ENCODE measurements around the gene SH3GL1. TPM values are rescaled to one million over a fixed set of nuclear protein-coding genes. Genes with fewer than 3 reads are reported as not detected.

Gene SH3GL1
- polyA plus RNA-seq, 2 of the 4 experiments (the other 2 are of a cell fraction): 20.1 to 34.7 TPM

DNA sequence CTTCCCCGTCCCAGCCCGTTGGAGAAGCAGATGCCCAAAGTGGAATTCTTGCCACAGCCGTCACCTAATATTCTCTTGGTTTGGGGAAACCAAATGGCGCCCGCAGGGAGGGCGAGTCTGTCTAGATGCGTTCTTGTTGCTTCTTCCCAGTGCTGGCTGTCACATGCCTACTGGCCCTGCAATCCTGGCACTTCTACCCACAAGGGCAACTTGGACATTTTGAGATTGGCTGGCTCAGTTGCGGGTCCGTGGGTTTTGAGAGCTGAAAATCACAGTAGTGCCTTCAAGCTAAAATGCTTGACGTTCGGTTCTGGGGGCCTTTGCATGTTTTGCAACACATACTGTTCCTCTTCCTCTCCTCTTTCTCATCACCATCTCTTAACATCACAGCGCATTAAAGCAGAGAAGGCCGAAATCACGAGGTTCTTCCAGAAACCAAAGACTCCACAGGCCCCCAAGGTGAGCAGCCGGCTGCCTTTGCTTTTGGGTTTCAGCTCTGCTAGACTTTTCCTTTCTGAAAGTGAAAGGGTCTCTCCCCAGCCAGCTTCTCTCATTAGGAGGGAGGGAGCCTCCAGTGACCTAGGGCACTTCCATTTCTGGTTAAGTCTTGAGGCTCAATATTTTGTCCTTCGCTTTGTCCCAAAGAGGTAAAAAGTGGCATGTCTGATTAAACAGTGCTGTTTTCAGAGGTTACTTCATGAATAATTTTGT lies 23.2 kb upstream of the SH3GL1 start:
- DNase-seq (ENCODE audit: low read depth in 1 of 2, low spot score in 1 of 2) (no peak), ATAC-seq (no peak), FAIRE-seq (no peak)
- Histone ChIP-seq H3K4me1 (no peaks in the 10 kb centered on the region), H3K27ac (no peak overlapping the region), H3K4me2 (no peak overlapping the region), H3K9me3 (no peaks in the 10 kb centered on the region), H3K4me3 (no peak overlapping the region)
- CTCF ChIA-PET: interaction anchor here (0.7 kb wide), 1 partner anchor 15 kb away, joined by 3 read pairs; no protein-coding TSS in a partner anchor
- 92% methylated on average over 16 of the region's 16 CpGs for WGBS (ENCODE audit: missing lambda C conversion rate)
- no peak for TF ChIP-seq ESRRA (IDR thresholded peaks at IDR 0.05; ENCODE audit: borderline replicate concordance, low read length)
- TF ChIP-seq FOSB (CRISPR knock-in tag; IDR thresholded peaks at IDR 0.05): no peak
- no peak for TF ChIP-seq RCOR1 (IDR thresholded peaks at IDR 0.05; ENCODE audit: low read depth, low read length)
- no peak for TF ChIP-seq JUNB (IDR thresholded peaks at IDR 0.05)
- TF ChIP-seq RFX5 (IDR thresholded peaks at IDR 0.05): no peak
- no peak for TF ChIP-seq BHLHE40 (IDR thresholded peaks at IDR 0.05; ENCODE audit: low read depth, low read length)
- no peak for TF ChIP-seq ZFP36 (IDR thresholded peaks at IDR 0.05; ENCODE audit: borderline replicate concordance, partially characterized antibody)
- TF ChIP-seq HOXA7 (CRISPR knock-in tag; IDR thresholded peaks at IDR 0.05): no peak
- TF ChIP-seq FOSL2 (IDR thresholded peaks at IDR 0.05): no peak
- no peak for TF ChIP-seq FOSL2 (CRISPR knock-in tag; IDR thresholded peaks at IDR 0.05)
- TF ChIP-seq NPAS2 (CRISPR knock-in tag; IDR thresholded peaks at IDR 0.05; ENCODE audit: borderline replicate concordance): no peak
- POLR2A ChIA-PET: no interaction called here

DNA sequence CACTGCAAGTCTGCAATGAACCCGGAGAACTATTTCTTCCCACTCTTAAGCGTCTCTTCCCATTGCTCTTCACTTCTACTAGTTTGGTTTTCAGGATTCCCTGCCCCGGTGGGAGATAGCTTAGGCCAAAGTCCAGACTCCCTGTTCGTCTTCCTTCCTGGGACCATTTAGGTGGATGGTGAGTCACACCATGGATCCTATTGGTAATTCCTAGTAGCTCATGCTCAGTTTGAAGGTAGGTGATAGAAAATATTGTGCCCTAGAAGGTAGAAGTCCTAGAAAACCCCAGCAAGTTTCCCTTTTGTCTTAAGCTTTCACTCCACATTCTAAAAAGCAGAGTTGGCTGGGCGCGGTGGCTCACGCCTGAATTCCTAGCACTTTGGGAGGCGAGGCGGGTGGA lies 15.9 kb upstream of the SH3GL1 start:
- 80% methylated on average over 9 of the region's 9 CpGs for WGBS (ENCODE audit: missing lambda C conversion rate)
- ATAC-seq (no peak), DNase-seq (ENCODE audit: low read depth in 1 of 2, low spot score in 1 of 2) (no peak), FAIRE-seq (no peak)
- no peak overlapping the region for H3K4me2 ChIP-seq
- peaks cover 9% of the 10 kb centered on the region; the same call in 1 of the 3 replicates for H3K4me1 ChIP-seq
- H3K4me3 ChIP-seq: no peak overlapping the region
- no peaks in the 10 kb centered on the region for H3K9me3 ChIP-seq
- CTCF ChIA-PET: interaction anchor here (1.0 to 4.4 kb wide), 3 partner anchors 15 to 212 kb away, joined by 3 to 28 read pairs (median 3); partner anchors contain the start of genes CHAF1A and SH3GL1
- TF ChIP-seq NR3C1 (IDR thresholded peaks at IDR 0.05) (no peak), EP300 (IDR thresholded peaks at IDR 0.05) (no peak)
- H3K27ac ChIP-seq: no peak overlapping the region
- POLR2A ChIA-PET: interaction anchor here (1.8 kb wide), 1 partner anchor 14 kb away, joined by 4 read pairs; the partner anchor contains the start of gene CHAF1A

DNA sequence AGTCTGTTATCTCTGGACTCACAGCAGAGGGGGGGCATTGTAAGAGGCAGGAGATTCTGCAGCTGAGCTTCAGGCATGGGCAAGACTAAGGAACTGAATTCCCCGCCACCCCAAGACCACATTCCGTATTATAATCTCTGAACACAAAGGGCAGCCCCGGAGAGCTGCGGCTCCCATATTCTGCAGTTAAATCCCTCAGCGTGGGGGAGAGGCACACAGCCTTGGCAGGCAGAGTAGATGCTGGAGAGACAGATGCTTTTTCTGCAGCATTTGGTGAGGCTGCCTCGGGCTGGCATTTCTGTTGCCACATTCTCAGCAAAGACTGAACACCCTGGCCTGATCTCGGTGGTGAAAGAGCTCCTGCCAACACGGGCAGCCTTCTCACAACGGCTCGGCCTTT lies 15.0 kb upstream of the SH3GL1 start:
- ATAC-seq: no peak; a peak in 1 of 6 replicates
- TF ChIP-seq RNF2 (IDR thresholded peaks at IDR 0.05; ENCODE audit: borderline replicate concordance, low read depth) (no peak), ZC3H11A (IDR thresholded peaks at IDR 0.05) (no peak), PHF8 (IDR thresholded peaks at IDR 0.05; ENCODE audit: borderline replicate concordance, low read depth) (no peak), HDAC2 (IDR thresholded peaks at IDR 0.05) (no peak), HOXA7 (CRISPR knock-in tag; IDR thresholded peaks at IDR 0.05) (no peak), RCOR1 (IDR thresholded peaks at IDR 0.05; ENCODE audit: low read depth, low read length) (no peak), MAFK (IDR thresholded peaks at IDR 0.05; ENCODE audit: partially characterized antibody) (no peak), SREBF2 (IDR thresholded peaks at IDR 0.05) (no peak), HOXB13 (CRISPR knock-in tag; IDR thresholded peaks at IDR 0.05; ENCODE audit: low read depth) (no peak), TFCP2L1 (CRISPR knock-in tag; IDR thresholded peaks at IDR 0.05) (no peak)
- TF ChIP-seq, protein P1, sequence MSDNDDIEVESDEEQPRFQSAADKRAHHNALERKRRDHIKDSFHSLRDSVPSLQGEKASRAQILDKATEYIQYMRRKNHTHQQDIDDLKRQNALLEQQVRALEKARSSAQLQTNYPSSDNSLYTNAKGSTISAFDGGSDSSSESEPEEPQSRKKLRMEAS (IDR thresholded peaks at IDR 0.05): no peak
- TF ChIP-seq, protein P2, sequence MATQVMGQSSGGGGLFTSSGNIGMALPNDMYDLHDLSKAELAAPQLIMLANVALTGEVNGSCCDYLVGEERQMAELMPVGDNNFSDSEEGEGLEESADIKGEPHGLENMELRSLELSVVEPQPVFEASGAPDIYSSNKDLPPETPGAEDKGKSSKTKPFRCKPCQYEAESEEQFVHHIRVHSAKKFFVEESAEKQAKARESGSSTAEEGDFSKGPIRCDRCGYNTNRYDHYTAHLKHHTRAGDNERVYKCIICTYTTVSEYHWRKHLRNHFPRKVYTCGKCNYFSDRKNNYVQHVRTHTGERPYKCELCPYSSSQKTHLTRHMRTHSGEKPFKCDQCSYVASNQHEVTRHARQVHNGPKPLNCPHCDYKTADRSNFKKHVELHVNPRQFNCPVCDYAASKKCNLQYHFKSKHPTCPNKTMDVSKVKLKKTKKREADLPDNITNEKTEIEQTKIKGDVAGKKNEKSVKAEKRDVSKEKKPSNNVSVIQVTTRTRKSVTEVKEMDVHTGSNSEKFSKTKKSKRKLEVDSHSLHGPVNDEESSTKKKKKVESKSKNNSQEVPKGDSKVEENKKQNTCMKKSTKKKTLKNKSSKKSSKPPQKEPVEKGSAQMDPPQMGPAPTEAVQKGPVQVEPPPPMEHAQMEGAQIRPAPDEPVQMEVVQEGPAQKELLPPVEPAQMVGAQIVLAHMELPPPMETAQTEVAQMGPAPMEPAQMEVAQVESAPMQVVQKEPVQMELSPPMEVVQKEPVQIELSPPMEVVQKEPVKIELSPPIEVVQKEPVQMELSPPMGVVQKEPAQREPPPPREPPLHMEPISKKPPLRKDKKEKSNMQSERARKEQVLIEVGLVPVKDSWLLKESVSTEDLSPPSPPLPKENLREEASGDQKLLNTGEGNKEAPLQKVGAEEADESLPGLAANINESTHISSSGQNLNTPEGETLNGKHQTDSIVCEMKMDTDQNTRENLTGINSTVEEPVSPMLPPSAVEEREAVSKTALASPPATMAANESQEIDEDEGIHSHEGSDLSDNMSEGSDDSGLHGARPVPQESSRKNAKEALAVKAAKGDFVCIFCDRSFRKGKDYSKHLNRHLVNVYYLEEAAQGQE (IDR thresholded peaks at IDR 0.05): no peak
- TF ChIP-seq, protein P3, sequence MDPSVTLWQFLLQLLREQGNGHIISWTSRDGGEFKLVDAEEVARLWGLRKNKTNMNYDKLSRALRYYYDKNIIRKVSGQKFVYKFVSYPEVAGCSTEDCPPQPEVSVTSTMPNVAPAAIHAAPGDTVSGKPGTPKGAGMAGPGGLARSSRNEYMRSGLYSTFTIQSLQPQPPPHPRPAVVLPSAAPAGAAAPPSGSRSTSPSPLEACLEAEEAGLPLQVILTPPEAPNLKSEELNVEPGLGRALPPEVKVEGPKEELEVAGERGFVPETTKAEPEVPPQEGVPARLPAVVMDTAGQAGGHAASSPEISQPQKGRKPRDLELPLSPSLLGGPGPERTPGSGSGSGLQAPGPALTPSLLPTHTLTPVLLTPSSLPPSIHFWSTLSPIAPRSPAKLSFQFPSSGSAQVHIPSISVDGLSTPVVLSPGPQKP (IDR thresholded peaks at IDR 0.05; ENCODE audit: low read depth, low read length): no peak
- TF ChIP-seq, protein P4, sequence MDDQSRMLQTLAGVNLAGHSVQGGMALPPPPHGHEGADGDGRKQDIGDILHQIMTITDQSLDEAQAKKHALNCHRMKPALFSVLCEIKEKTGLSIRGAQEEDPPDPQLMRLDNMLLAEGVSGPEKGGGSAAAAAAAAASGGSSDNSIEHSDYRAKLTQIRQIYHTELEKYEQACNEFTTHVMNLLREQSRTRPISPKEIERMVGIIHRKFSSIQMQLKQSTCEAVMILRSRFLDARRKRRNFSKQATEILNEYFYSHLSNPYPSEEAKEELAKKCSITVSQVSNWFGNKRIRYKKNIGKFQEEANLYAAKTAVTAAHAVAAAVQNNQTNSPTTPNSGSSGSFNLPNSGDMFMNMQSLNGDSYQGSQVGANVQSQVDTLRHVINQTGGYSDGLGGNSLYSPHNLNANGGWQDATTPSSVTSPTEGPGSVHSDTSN (IDR thresholded peaks at IDR 0.05): no peak
- TF ChIP-seq, protein P5, sequence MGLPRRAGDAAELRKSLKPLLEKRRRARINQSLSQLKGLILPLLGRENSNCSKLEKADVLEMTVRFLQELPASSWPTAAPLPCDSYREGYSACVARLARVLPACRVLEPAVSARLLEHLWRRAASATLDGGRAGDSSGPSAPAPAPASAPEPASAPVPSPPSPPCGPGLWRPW (IDR thresholded peaks at IDR 0.05): no peak

More for the DNA sequence above, 15.0 kb upstream of the SH3GL1 start:
- ChIA-PET POLR2A (interaction anchor here (1.8 kb wide), 1 partner anchor 13 kb away, joined by 4 read pairs; the partner anchor contains the start of gene CHAF1A), CTCF (interaction anchor here (0.6 to 4.4 kb wide), 4 partner anchors 14 to 962 kb away, joined by 3 to 28 read pairs (median 3); partner anchors contain the start of genes CHAF1A and SH3GL1)
- H3K9me3 ChIP-seq: no peaks in the 10 kb centered on the region
- H3K4me2 ChIP-seq: no peak overlapping the region
- peaks cover 9% of the 10 kb centered on the region; the same call in 1 of the 3 replicates for H3K4me1 ChIP-seq
- no peak for FAIRE-seq
- H3K27ac ChIP-seq: no peak overlapping the region
- H3K4me3 ChIP-seq: no peak overlapping the region
- DNase-seq (ENCODE audit: low read depth in 1 of 2, low spot score in 1 of 2): no peak
- 89% methylated on average over 8 of the region's 10 CpGs for whole genome bisulfite sequencing (ENCODE audit: missing lambda C conversion rate)
